Liver (tissue), 3 donors: Measurements from ENCODE around the gene UNC80.

Experiments
- EGR1 ChIP-seq, 2 donors: IDR thresholded peaks; 2 replicates each; pipeline ENCODE4 v1.6.1; 2016 to 2018; ENCODE audit warnings: antibody characterized with exemption in 2 of 2, low read depth in 2 of 2
- HNF4G ChIP-seq: IDR thresholded peaks from 2 replicates; pipeline ENCODE4 v1.6.1; 2016; ENCODE audit warnings: antibody characterized with exemption
- RAD21 ChIP-seq, 2 donors: IDR thresholded peaks; 2 replicates each; pipeline ENCODE4 v1.6.1; 2016; ENCODE audit warnings: antibody characterized with exemption in 2 of 2, mild to moderate bottlenecking in 2 of 2
- RXRA ChIP-seq, 2 donors: IDR thresholded peaks; 2 replicates each; pipeline ENCODE4 v1.6.1; 2017 to 2018; ENCODE audit warnings: antibody characterized with exemption in 2 of 2, mild to moderate bottlenecking in 1 of 2
- TAF1 ChIP-seq: conservative IDR thresholded peaks from 2 replicates; pipeline ENCODE4 v1.6.1; 2016; ENCODE audit warnings: antibody characterized with exemption, mild to moderate bottlenecking
- TF ChIP-seq, protein P1 (sequence below): fragments of 150-350 bp; IDR thresholded peaks from 2 replicates; pipeline ENCODE4 v1.5.1; 2017; ENCODE audit warnings: improper control_type of control experiment, low read depth, low read length; ENCODE audit not compliant: missing input control
- TF ChIP-seq, protein P2 (sequence below): IDR thresholded peaks from 2 replicates; pipeline ENCODE4 v1.6.1; 2016; ENCODE audit warnings: antibody characterized with exemption
- TF ChIP-seq, protein P3 (sequence below): IDR thresholded peaks from 2 replicates; pipeline ENCODE4 v1.6.1; 2016; ENCODE audit warnings: antibody characterized with exemption
- TF ChIP-seq, protein P4 (sequence below): IDR thresholded peaks from 2 replicates; pipeline ENCODE4 v1.6.1; 2016; ENCODE audit warnings: antibody characterized with exemption
- TF ChIP-seq, protein P5 (sequence below): IDR thresholded peaks from 2 replicates; pipeline ENCODE4 v1.6.1; 2016; ENCODE audit warnings: antibody characterized with exemption, mild to moderate bottlenecking
- donor health status: healthy.
- donor health status: healthy.

DNA sequence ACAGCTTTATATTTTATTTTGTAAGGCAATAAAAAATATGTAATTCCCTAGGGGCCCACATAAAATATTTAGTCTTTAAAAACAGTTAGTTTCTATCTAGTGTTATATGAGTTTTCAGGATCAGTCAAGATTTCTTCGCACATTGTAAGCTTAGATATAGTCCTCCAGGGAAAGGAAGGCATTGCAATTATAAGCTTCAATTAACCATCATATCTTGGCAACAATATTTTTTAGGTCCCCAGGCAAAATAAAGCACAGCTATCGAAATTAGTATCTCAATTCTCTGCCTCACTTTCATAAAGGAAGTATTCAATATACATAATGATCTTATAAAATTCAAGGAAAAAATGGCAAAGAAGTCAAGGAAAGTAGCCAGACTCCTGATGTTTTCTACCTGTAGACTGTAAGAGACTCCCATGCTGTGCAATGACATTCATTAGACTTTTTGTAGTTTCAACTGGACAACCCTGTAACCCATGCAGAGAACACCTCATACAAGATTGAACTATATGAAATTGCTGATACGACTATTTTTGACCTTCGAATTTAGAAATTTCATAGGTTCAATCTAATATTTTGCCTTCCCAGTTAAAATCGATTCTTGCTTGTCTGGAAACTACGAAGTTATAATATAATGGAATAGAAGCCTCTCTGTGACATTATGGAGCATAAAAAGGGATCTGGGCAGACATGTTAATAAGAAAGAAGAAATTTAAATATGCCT lies 96.8 kb downstream of the UNC80 start:
- TF ChIP-seq, protein P1, sequence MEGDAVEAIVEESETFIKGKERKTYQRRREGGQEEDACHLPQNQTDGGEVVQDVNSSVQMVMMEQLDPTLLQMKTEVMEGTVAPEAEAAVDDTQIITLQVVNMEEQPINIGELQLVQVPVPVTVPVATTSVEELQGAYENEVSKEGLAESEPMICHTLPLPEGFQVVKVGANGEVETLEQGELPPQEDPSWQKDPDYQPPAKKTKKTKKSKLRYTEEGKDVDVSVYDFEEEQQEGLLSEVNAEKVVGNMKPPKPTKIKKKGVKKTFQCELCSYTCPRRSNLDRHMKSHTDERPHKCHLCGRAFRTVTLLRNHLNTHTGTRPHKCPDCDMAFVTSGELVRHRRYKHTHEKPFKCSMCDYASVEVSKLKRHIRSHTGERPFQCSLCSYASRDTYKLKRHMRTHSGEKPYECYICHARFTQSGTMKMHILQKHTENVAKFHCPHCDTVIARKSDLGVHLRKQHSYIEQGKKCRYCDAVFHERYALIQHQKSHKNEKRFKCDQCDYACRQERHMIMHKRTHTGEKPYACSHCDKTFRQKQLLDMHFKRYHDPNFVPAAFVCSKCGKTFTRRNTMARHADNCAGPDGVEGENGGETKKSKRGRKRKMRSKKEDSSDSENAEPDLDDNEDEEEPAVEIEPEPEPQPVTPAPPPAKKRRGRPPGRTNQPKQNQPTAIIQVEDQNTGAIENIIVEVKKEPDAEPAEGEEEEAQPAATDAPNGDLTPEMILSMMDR, result no peak
- no peak for TF ChIP-seq RAD21 (IDR thresholded peaks at IDR 0.05)
- TF ChIP-seq, protein P2, sequence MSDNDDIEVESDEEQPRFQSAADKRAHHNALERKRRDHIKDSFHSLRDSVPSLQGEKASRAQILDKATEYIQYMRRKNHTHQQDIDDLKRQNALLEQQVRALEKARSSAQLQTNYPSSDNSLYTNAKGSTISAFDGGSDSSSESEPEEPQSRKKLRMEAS, result no peak
- TF ChIP-seq, protein P3, sequence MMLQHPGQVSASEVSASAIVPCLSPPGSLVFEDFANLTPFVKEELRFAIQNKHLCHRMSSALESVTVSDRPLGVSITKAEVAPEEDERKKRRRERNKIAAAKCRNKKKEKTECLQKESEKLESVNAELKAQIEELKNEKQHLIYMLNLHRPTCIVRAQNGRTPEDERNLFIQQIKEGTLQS, result no peak
- TF ChIP-seq, protein P4, sequence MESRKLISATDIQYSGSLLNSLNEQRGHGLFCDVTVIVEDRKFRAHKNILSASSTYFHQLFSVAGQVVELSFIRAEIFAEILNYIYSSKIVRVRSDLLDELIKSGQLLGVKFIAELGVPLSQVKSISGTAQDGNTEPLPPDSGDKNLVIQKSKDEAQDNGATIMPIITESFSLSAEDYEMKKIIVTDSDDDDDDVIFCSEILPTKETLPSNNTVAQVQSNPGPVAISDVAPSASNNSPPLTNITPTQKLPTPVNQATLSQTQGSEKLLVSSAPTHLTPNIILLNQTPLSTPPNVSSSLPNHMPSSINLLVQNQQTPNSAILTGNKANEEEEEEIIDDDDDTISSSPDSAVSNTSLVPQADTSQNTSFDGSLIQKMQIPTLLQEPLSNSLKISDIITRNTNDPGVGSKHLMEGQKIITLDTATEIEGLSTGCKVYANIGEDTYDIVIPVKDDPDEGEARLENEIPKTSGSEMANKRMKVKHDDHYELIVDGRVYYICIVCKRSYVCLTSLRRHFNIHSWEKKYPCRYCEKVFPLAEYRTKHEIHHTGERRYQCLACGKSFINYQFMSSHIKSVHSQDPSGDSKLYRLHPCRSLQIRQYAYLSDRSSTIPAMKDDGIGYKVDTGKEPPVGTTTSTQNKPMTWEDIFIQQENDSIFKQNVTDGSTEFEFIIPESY, result no peak
- TF ChIP-seq, protein P5, sequence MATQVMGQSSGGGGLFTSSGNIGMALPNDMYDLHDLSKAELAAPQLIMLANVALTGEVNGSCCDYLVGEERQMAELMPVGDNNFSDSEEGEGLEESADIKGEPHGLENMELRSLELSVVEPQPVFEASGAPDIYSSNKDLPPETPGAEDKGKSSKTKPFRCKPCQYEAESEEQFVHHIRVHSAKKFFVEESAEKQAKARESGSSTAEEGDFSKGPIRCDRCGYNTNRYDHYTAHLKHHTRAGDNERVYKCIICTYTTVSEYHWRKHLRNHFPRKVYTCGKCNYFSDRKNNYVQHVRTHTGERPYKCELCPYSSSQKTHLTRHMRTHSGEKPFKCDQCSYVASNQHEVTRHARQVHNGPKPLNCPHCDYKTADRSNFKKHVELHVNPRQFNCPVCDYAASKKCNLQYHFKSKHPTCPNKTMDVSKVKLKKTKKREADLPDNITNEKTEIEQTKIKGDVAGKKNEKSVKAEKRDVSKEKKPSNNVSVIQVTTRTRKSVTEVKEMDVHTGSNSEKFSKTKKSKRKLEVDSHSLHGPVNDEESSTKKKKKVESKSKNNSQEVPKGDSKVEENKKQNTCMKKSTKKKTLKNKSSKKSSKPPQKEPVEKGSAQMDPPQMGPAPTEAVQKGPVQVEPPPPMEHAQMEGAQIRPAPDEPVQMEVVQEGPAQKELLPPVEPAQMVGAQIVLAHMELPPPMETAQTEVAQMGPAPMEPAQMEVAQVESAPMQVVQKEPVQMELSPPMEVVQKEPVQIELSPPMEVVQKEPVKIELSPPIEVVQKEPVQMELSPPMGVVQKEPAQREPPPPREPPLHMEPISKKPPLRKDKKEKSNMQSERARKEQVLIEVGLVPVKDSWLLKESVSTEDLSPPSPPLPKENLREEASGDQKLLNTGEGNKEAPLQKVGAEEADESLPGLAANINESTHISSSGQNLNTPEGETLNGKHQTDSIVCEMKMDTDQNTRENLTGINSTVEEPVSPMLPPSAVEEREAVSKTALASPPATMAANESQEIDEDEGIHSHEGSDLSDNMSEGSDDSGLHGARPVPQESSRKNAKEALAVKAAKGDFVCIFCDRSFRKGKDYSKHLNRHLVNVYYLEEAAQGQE, result no peak
- TF ChIP-seq TAF1, result no peak
- TF ChIP-seq EGR1 (IDR thresholded peaks at IDR 0.05; ENCODE audit: low read depth in 2 of 2), result no peak
- no peak for TF ChIP-seq HNF4G
- TF ChIP-seq RXRA (IDR thresholded peaks at IDR 0.05), result no peak
